ENCODE measurements around the gene HGD. TPM values are rescaled to one million over a fixed set of nuclear protein-coding genes. Genes with fewer than 3 reads are reported as not detected.

The HGD gene
- total and polyA plus RNA-seq, 9 donors: 0.09 to 1.1 (median 0.43) TPM; not detected in 2

- H3K27me3 ChIP-seq (ENCODE audit: control insufficient read depth, insufficient read depth, low read length): no peaks in the 10 kb centered on the region
- peak; percentile 37 for DNase-seq
- H3K4me1 ChIP-seq (ENCODE audit: control insufficient read depth, insufficient read depth, low read length): no peaks in the 10 kb centered on the region
- no peak overlapping the region for H3K27ac ChIP-seq (ENCODE audit: low read length)
- no peak overlapping the region for H3K4me3 ChIP-seq (ENCODE audit: low read length)
- H3K36me3 ChIP-seq (ENCODE audit: control insufficient read depth, insufficient read depth, low read length): no peaks in the 10 kb centered on the region
- WGBS (ENCODE audit: insufficient coverage): 61% methylated on average over 7 of the region's 13 CpGs
- H3K9me3 ChIP-seq (replicated peaks; ENCODE audit: control insufficient read depth, low read depth, low read length): no peaks in the 10 kb centered on the region
Observed at GRCh38 chr3:120615847-120616609, 66.0 kb downstream of the HGD start.

GRCh38 chr3:120614765-120615164 is 67.3 kb downstream of the HGD start:
- Histone ChIP-seq H3K27me3 (ENCODE audit: control insufficient read depth, insufficient read depth, low read length) (no peaks in the 10 kb centered on the region), H3K9me3 (replicated peaks; ENCODE audit: control insufficient read depth, low read depth, low read length) (no peaks in the 10 kb centered on the region), H3K36me3 (ENCODE audit: control insufficient read depth, insufficient read depth, low read length) (no peaks in the 10 kb centered on the region), H3K27ac (ENCODE audit: low read length) (no peak overlapping the region), H3K4me3 (ENCODE audit: low read length) (no peak overlapping the region), H3K4me1 (ENCODE audit: control insufficient read depth, insufficient read depth, low read length) (no peaks in the 10 kb centered on the region)
- peak; percentile 36 for DNase-seq
- 50% methylated on average over 2 of the region's 8 CpGs for WGBS (ENCODE audit: insufficient coverage)

GRCh38 chr3:120608506-120608905 is 73.5 kb downstream of the HGD start:
- no peaks in the 10 kb centered on the region for H3K27me3 ChIP-seq (ENCODE audit: control insufficient read depth, insufficient read depth, low read length)
- H3K4me3 ChIP-seq (ENCODE audit: low read length): no peak overlapping the region
- no peak for DNase-seq
- no peaks in the 10 kb centered on the region for H3K4me1 ChIP-seq (ENCODE audit: control insufficient read depth, insufficient read depth, low read length)
- H3K27ac ChIP-seq (ENCODE audit: low read length): no peak overlapping the region
- 81% methylated on average over 3 of the region's 4 CpGs for WGBS (ENCODE audit: insufficient coverage)
- no peaks in the 10 kb centered on the region for H3K9me3 ChIP-seq (replicated peaks; ENCODE audit: control insufficient read depth, low read depth, low read length)
- H3K36me3 ChIP-seq (ENCODE audit: control insufficient read depth, insufficient read depth, low read length): peaks cover 2% of the 10 kb centered on the region

- Histone ChIP-seq H3K36me3 (ENCODE audit: control insufficient read depth, insufficient read depth, low read length) (peaks cover 14% of the 10 kb centered on the region), H3K9me3 (replicated peaks; ENCODE audit: control insufficient read depth, low read depth, low read length) (no peaks in the 10 kb centered on the region), H3K4me3 (ENCODE audit: low read length) (no peak overlapping the region), H3K27ac (ENCODE audit: low read length) (no peak overlapping the region), H3K27me3 (ENCODE audit: control insufficient read depth, insufficient read depth, low read length) (no peaks in the 10 kb centered on the region), H3K4me1 (ENCODE audit: control insufficient read depth, insufficient read depth, low read length) (no peaks in the 10 kb centered on the region)
- DNase-seq: no peak
Observed at GRCh38 chr3:120604784-120605183, 77.3 kb downstream of the HGD start.

- Histone ChIP-seq H3K36me3 (ENCODE audit: control insufficient read depth, insufficient read depth, low read length) (peaks cover 14% of the 10 kb centered on the region), H3K27me3 (ENCODE audit: control insufficient read depth, insufficient read depth, low read length) (no peaks in the 10 kb centered on the region), H3K9me3 (replicated peaks; ENCODE audit: control insufficient read depth, low read depth, low read length) (no peaks in the 10 kb centered on the region), H3K27ac (ENCODE audit: low read length) (no peak overlapping the region), H3K4me3 (ENCODE audit: low read length) (no peak overlapping the region), H3K4me1 (ENCODE audit: control insufficient read depth, insufficient read depth, low read length) (no peaks in the 10 kb centered on the region)
- DNase-seq: no peak
Observed at GRCh38 chr3:120604382-120604781, 77.7 kb downstream of the HGD start.

- Histone ChIP-seq H3K36me3 (ENCODE audit: control insufficient read depth, insufficient read depth, low read length) (peaks cover 23% of the 10 kb centered on the region), H3K27ac (ENCODE audit: low read length) (no peak overlapping the region)
Observed at GRCh38 chr3:120602682-120603081, 79.4 kb downstream of the HGD start.

GRCh38 chr3:120601554-120601953 is 80.5 kb downstream of the HGD start:
- no peaks in the 10 kb centered on the region for H3K9me3 ChIP-seq (replicated peaks; ENCODE audit: control insufficient read depth, low read depth, low read length)
- H3K36me3 ChIP-seq (ENCODE audit: control insufficient read depth, insufficient read depth, low read length): peaks cover 23% of the 10 kb centered on the region
- no peaks in the 10 kb centered on the region for H3K27me3 ChIP-seq (ENCODE audit: control insufficient read depth, insufficient read depth, low read length)
- no peaks in the 10 kb centered on the region for H3K4me1 ChIP-seq (ENCODE audit: control insufficient read depth, insufficient read depth, low read length)
- H3K4me3 ChIP-seq (ENCODE audit: low read length): no peak overlapping the region
- H3K27ac ChIP-seq (ENCODE audit: low read length): no peak overlapping the region
- no CpG with 5 or more reads among the region's 4 CpGs for WGBS (ENCODE audit: insufficient coverage)
- DNase-seq: no peak

More at GRCh38 chr3:120602682-120603081, 79.4 kb downstream of the HGD start:
- no peaks in the 10 kb centered on the region for H3K4me1 ChIP-seq (ENCODE audit: control insufficient read depth, insufficient read depth, low read length)
- no peak for DNase-seq
- 83% methylated on average over 2 of the region's 2 CpGs for WGBS (ENCODE audit: insufficient coverage)
- no peak overlapping the region for H3K4me3 ChIP-seq (ENCODE audit: low read length)
- H3K9me3 ChIP-seq (replicated peaks; ENCODE audit: control insufficient read depth, low read depth, low read length): no peaks in the 10 kb centered on the region
- H3K27me3 ChIP-seq (ENCODE audit: control insufficient read depth, insufficient read depth, low read length): no peaks in the 10 kb centered on the region

- Histone ChIP-seq H3K27ac (ENCODE audit: low read length) (no peak overlapping the region), H3K36me3 (ENCODE audit: control insufficient read depth, insufficient read depth, low read length) (peaks cover 23% of the 10 kb centered on the region), H3K4me3 (ENCODE audit: low read length) (no peak overlapping the region), H3K27me3 (ENCODE audit: control insufficient read depth, insufficient read depth, low read length) (no peaks in the 10 kb centered on the region), H3K4me1 (ENCODE audit: control insufficient read depth, insufficient read depth, low read length) (no peaks in the 10 kb centered on the region), H3K9me3 (replicated peaks; ENCODE audit: control insufficient read depth, low read depth, low read length) (no peaks in the 10 kb centered on the region)
- DNase-seq: no peak
- WGBS (ENCODE audit: insufficient coverage): 78% methylated on average over 3 of the region's 3 CpGs
Observed at GRCh38 chr3:120599211-120599610, 82.8 kb downstream of the HGD start.

- Histone ChIP-seq H3K9me3 (replicated peaks; ENCODE audit: control insufficient read depth, low read depth, low read length) (no peaks in the 10 kb centered on the region), H3K4me1 (ENCODE audit: control insufficient read depth, insufficient read depth, low read length) (no peaks in the 10 kb centered on the region), H3K36me3 (ENCODE audit: control insufficient read depth, insufficient read depth, low read length) (peaks cover 17% of the 10 kb centered on the region), H3K27ac (ENCODE audit: low read length) (no peak overlapping the region), H3K27me3 (ENCODE audit: control insufficient read depth, insufficient read depth, low read length) (no peaks in the 10 kb centered on the region), H3K4me3 (ENCODE audit: low read length) (no peak overlapping the region)
- WGBS (ENCODE audit: insufficient coverage): no CpG with 5 or more reads among the region's 1 CpG
- DNase-seq: no peak
Observed at GRCh38 chr3:120597445-120598049, 84.5 kb downstream of the HGD start.

GRCh38 chr3:120596853-120597223 is 85.2 kb downstream of the HGD start:
- no peaks in the 10 kb centered on the region for H3K27me3 ChIP-seq (ENCODE audit: control insufficient read depth, insufficient read depth, low read length)
- WGBS (ENCODE audit: insufficient coverage): no CpG with 5 or more reads among the region's 3 CpGs
- H3K9me3 ChIP-seq (replicated peaks; ENCODE audit: control insufficient read depth, low read depth, low read length): no peaks in the 10 kb centered on the region
- H3K36me3 ChIP-seq (ENCODE audit: control insufficient read depth, insufficient read depth, low read length): peaks cover 12% of the 10 kb centered on the region
- DNase-seq: no peak
- peak overlapping the region; percentile 91 for H3K4me3 ChIP-seq (ENCODE audit: low read length)
- peak overlapping the region; percentile 94 for H3K27ac ChIP-seq (ENCODE audit: low read length)
- H3K4me1 ChIP-seq (ENCODE audit: control insufficient read depth, insufficient read depth, low read length): no peaks in the 10 kb centered on the region
